HG02642 (cell line): ENCODE results near the gene IGFL2.
"Not testable (repeated sequence)": the region's sequence is repeated elsewhere in the genome, so short reads cannot be mapped to it uniquely, and the experiment has no call there.

Experiments used
- ATAC-seq: cut with Tn5 transposase; IDR thresholded peaks from one replicate; pipeline ENCODE4 v1.9.1; 2021; ENCODE audit warnings: mild to moderate bottlenecking; ENCODE audit not compliant: unreplicated experiment, poor library complexity

Gene IGFL2

GRCh38 chr19:46186101-46186716, 38.2 kb downstream of the IGFL2 start:
- no peak for ATAC-seq

- ATAC-seq: no peak
Measured at GRCh38 chr19:46186717-46187101, 38.7 kb downstream of the IGFL2 start.

- no peak for ATAC-seq
Measured at GRCh38 chr19:46189971-46190888, 42.2 kb downstream of the IGFL2 start.

GRCh38 chr19:46191356-46191755, 43.3 kb downstream of the IGFL2 start:
- no peak for ATAC-seq

GRCh38 chr19:46191972-46192371, 43.9 kb downstream of the IGFL2 start:
- no peak for ATAC-seq

GRCh38 chr19:46192626-46192991, 44.6 kb downstream of the IGFL2 start:
- ATAC-seq: not testable (repeated sequence)

GRCh38 chr19:46192992-46193650, 45.1 kb downstream of the IGFL2 start:
- ATAC-seq: no peak

GRCh38 chr19:46193678-46194077, 45.6 kb downstream of the IGFL2 start:
- ATAC-seq: no peak

- no peak for ATAC-seq
Measured at GRCh38 chr19:46195104-46195503, 47.1 kb downstream of the IGFL2 start.

GRCh38 chr19:46195919-46196318, 47.9 kb downstream of the IGFL2 start:
- not testable (repeated sequence) for ATAC-seq

- no peak for ATAC-seq
Measured at GRCh38 chr19:46196410-46197124, 48.5 kb downstream of the IGFL2 start.

GRCh38 chr19:46197314-46198070, 49.5 kb downstream of the IGFL2 start:
- ATAC-seq: no peak

- no peak for ATAC-seq
Measured at GRCh38 chr19:46198756-46199155, 50.7 kb downstream of the IGFL2 start.

- ATAC-seq: no peak
Measured at GRCh38 chr19:46201454-46202310, 53.6 kb downstream of the IGFL2 start.

GRCh38 chr19:46202426-46202825, 54.4 kb downstream of the IGFL2 start:
- ATAC-seq: no peak

GRCh38 chr19:46202872-46203860, 55.1 kb downstream of the IGFL2 start:
- no peak for ATAC-seq

- ATAC-seq: no peak
Measured at GRCh38 chr19:46204008-46204407, 56.0 kb downstream of the IGFL2 start.
